ENCODE data around the gene CCDC28B.

DNA sequence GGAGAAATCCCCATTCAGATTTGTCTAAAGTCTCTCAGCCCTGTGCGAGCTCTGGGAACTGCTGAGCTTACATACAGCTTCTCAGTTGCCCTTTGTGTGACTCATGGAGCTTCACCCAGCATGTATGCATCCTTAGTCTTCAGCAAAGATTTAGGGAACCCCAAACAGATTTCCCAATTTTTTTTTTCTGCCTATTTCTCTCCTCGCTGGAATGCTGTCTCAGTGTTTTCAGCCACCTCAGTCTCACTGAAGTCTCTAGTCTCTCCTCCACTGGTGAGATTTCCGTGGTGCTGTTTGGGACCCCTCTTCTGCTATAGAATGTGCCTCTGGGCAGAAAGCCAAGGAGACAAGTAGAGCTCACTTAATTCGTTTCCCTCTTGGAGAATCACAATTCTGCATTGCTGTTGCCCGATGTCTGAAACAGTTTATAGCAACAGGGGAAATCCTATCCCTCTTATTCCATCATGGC is 49.0 kb upstream of the CCDC28B start:
- no peak for TF ChIP-seq FOXM1 (IDR thresholded peaks at IDR 0.05; ENCODE audit: borderline replicate concordance)
- no peak for TF ChIP-seq TARDBP (IDR thresholded peaks at IDR 0.05)
- no peak for TF ChIP-seq ZNF384 (IDR thresholded peaks at IDR 0.05)
- no peak for TF ChIP-seq HDGF (IDR thresholded peaks at IDR 0.05; ENCODE audit: borderline replicate concordance)
- TF ChIP-seq FOXK2 (IDR thresholded peaks at IDR 0.05) = no peak
- no peak for TF ChIP-seq ELF4 (IDR thresholded peaks at IDR 0.05)
- TF ChIP-seq ARNT (IDR thresholded peaks at IDR 0.05) = no peak
- no peak for TF ChIP-seq SUZ12 (IDR thresholded peaks at IDR 0.05)
- TF ChIP-seq L3MBTL2 (conservative IDR thresholded peaks at IDR 0.05) = no peak
- no peak for TF ChIP-seq FOXA1 (IDR thresholded peaks at IDR 0.05)
- TF ChIP-seq CTBP1 (IDR thresholded peaks at IDR 0.05; ENCODE audit: borderline replicate concordance) = no peak
- no peak for TF ChIP-seq NFRKB (IDR thresholded peaks at IDR 0.05)
- no peak for TF ChIP-seq LEF1 (IDR thresholded peaks at IDR 0.05; ENCODE audit: borderline replicate concordance)
- TF ChIP-seq, protein P1, sequence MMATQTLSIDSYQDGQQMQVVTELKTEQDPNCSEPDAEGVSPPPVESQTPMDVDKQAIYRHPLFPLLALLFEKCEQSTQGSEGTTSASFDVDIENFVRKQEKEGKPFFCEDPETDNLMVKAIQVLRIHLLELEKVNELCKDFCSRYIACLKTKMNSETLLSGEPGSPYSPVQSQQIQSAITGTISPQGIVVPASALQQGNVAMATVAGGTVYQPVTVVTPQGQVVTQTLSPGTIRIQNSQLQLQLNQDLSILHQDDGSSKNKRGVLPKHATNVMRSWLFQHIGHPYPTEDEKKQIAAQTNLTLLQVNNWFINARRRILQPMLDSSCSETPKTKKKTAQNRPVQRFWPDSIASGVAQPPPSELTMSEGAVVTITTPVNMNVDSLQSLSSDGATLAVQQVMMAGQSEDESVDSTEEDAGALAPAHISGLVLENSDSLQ (IDR thresholded peaks at IDR 0.05) = no peak
